PFSK-1 (cell line): ENCODE measurements around the gene STK32B.

Experiments used
- POLR2AphosphoS5 ChIP-seq: IDR thresholded peaks from 2 replicates; pipeline ENCODE4 v1.6.1; 2012; ENCODE audit warnings: low read depth, mild to moderate bottlenecking, control low read depth, low read length, moderate library complexity
- REST ChIP-seq, 2 experiments: IDR thresholded peaks; 2 replicates each; pipeline versions ENCODE4 v1.6.1 to v1.8.0; 2011 to 2012; ENCODE audit warnings: low read depth in 2 of 2, low read length in 2 of 2, control low read depth in 1 of 2, inconsistent platforms in 1 of 2, mild to moderate bottlenecking in 1 of 2, moderate library complexity in 1 of 2; ENCODE audit not compliant: insufficient read depth in 1 of 2

GRCh38 chr4:5261866-5262265 lies 210.6 kb downstream of the STK32B start:
- TF ChIP-seq POLR2AphosphoS5 = no peak
- TF ChIP-seq REST (IDR thresholded peaks at IDR 0.05; ENCODE audit: insufficient read depth in 1 of 2, low read depth in 2 of 2, low read length in 2 of 2) = no peak
